ENCODE results near the gene CBX1. TPM values are rescaled to one million over a fixed set of nuclear protein-coding genes. Genes with fewer than 3 reads are reported as not detected.

The CBX1 gene
- total RNA-seq: 59.4 and 69.8 TPM in 2 replicates

GRCh38 chr17:48101012-48101720 is at the start of gene CBX1:
TSS of gene CBX1 (minus strand) at chr17:48101478. CDS start at chr17:48077004, 24,474 bp downstream.

GRCh38 chr17:48107137-48108055 is 6.1 kb upstream of the CBX1 start, which contains the start of gene SNX11:
TSS of gene SNX11 (plus strand) at chr17:48107766. CDS start at chr17:48112044, 4,278 bp downstream.

GRCh38 chr17:48047741-48048383 is 53.4 kb downstream of the CBX1 start, which contains the start of gene NFE2L1:
TSS of gene NFE2L1 (plus strand) at chr17:48048359. CDS start at chr17:48051119, 2,760 bp downstream.

GRCh38 chr17:48037036-48037837 is 64.0 kb downstream of the CBX1 start, which contains the start of gene COPZ2:
TSS of gene COPZ2 (minus strand) at chr17:48037797. CDS start at chr17:48037777, 20 bp downstream.

Other genes starting within 250 kb of the CBX1 start
- gene SP2, start 205.2 kb downstream of the CBX1 start, total RNA-seq: 1.1 and 2.3 TPM in 2 replicates
- gene PNPO, start 159.9 kb downstream of the CBX1 start, total RNA-seq: 28.5 and 73.5 TPM in 2 replicates
- gene PRR15L, start 143.6 kb downstream of the CBX1 start, total RNA-seq: not detected in 2 replicates
- gene CDK5RAP3, start 130.4 kb downstream of the CBX1 start, total RNA-seq: 56.2 and 84.4 TPM in 2 replicates
- 87.7 and 94.6 TPM in 2 replicates for gene COPZ2, start 63.7 kb downstream of the CBX1 start, total RNA-seq
- 95.1 and 121 TPM in 2 replicates for gene NFE2L1, start 53.1 kb downstream of the CBX1 start, total RNA-seq
- 13.5 and 13.6 TPM in 2 replicates for gene SNX11, start 6.3 kb upstream of the CBX1 start, total RNA-seq